ENCODE data around the gene IRF7. TPM values are rescaled to one million over a fixed set of nuclear protein-coding genes. Genes with fewer than 3 reads are reported as not detected.

IRF7 gene
- total and polyA plus RNA-seq, 2 experiments from 2014 or later, result 5.1 to 11.8 TPM

GRCh38 chr11:565921-566509 is 49.7 kb downstream of the IRF7 start:
- in situ Hi-C loops (cut with MboI), result no loop called here
- 88% methylated on average over 12 of the region's 12 CpGs for WGBS, 2 experiments (ENCODE audit: low coverage in 1 of 2, low lambda C conversion rate in 2 of 2, missing lambda C conversion rate in 2 of 2)
- Histone ChIP-seq H3K9me3 (ENCODE audit: low read depth) (no peaks in the 10 kb centered on the region), H4K20me1 (ENCODE audit: insufficient read depth) (no peaks in the 10 kb centered on the region), H3K4me3 (no peak overlapping the region), H3K36me3 (ENCODE audit: low read depth) (peaks cover 8% of the 10 kb centered on the region), H3K27ac (no peak overlapping the region), H3K79me2 (ENCODE audit: insufficient read depth) (peaks cover 23% of the 10 kb centered on the region), H3K4me2 (ENCODE audit: unreplicated experiment) (no peak overlapping the region), H3K27me3 (replicated peaks; ENCODE audit: insufficient read depth) (no peaks in the 10 kb centered on the region), H3K9ac (no peak overlapping the region), H3K4me1 (ENCODE audit: insufficient read depth) (peaks cover 9% of the 10 kb centered on the region; the same call in 1 of the 2 replicates), H2AFZ (no peak overlapping the region), H3F3A (ENCODE audit: insufficient read depth) (no peaks in the 10 kb centered on the region), H3K9me2 (ENCODE audit: insufficient read depth) (no peaks in the 10 kb centered on the region)
- TF ChIP-seq EZH2 (IDR thresholded peaks at IDR 0.05; ENCODE audit: insufficient read depth, poor library complexity, severe bottlenecking), result no peak
- no peak for DNase-seq

GRCh38 chr11:563812-564578 is 51.8 kb downstream of the IRF7 start:
- H2AFZ ChIP-seq, result no peak overlapping the region
- in situ Hi-C loops (cut with MboI), result no loop called here
- no peaks in the 10 kb centered on the region for H3F3A ChIP-seq (ENCODE audit: insufficient read depth)
- DNase-seq, result no peak
- no peak overlapping the region for H3K27ac ChIP-seq
- H3K9me3 ChIP-seq (ENCODE audit: low read depth), result no peaks in the 10 kb centered on the region
- no peaks in the 10 kb centered on the region for H4K20me1 ChIP-seq (ENCODE audit: insufficient read depth)
- no peak overlapping the region for H3K4me2 ChIP-seq (ENCODE audit: unreplicated experiment)
- no peak for TF ChIP-seq EZH2 (IDR thresholded peaks at IDR 0.05; ENCODE audit: insufficient read depth, poor library complexity, severe bottlenecking)
- no peaks in the 10 kb centered on the region for H3K9me2 ChIP-seq (ENCODE audit: insufficient read depth)
- H3K79me2 ChIP-seq (ENCODE audit: insufficient read depth), result peaks cover 23% of the 10 kb centered on the region
- WGBS, 2 experiments (ENCODE audit: low coverage in 1 of 2, low lambda C conversion rate in 2 of 2, missing lambda C conversion rate in 2 of 2), result 83% methylated on average over 12 of the region's 12 CpGs
- no peak overlapping the region for H3K9ac ChIP-seq
- no peak overlapping the region for H3K4me3 ChIP-seq
- H3K27me3 ChIP-seq (replicated peaks; ENCODE audit: insufficient read depth), result no peaks in the 10 kb centered on the region
- peaks cover 8% of the 10 kb centered on the region for H3K36me3 ChIP-seq (ENCODE audit: low read depth)
- peaks cover 9% of the 10 kb centered on the region; the same call in 1 of the 2 replicates for H3K4me1 ChIP-seq (ENCODE audit: insufficient read depth)

- Histone ChIP-seq H3K4me3 (no peak overlapping the region), H3K27me3 (replicated peaks; ENCODE audit: insufficient read depth) (no peaks in the 10 kb centered on the region), H3K36me3 (ENCODE audit: low read depth) (peaks cover 8% of the 10 kb centered on the region), H3K9me2 (ENCODE audit: insufficient read depth) (no peaks in the 10 kb centered on the region), H3K9me3 (ENCODE audit: low read depth) (no peaks in the 10 kb centered on the region), H3K4me2 (ENCODE audit: unreplicated experiment) (no peak overlapping the region), H3K4me1 (ENCODE audit: insufficient read depth) (peaks cover 9% of the 10 kb centered on the region; the same call in 1 of the 2 replicates), H4K20me1 (ENCODE audit: insufficient read depth) (no peaks in the 10 kb centered on the region), H3F3A (ENCODE audit: insufficient read depth) (no peaks in the 10 kb centered on the region), H3K9ac (no peak overlapping the region), H2AFZ (no peak overlapping the region), H3K27ac (no peak overlapping the region), H3K79me2 (ENCODE audit: insufficient read depth) (peaks cover 23% of the 10 kb centered on the region)
- in situ Hi-C loops (cut with MboI), result no loop called here
- no peak for TF ChIP-seq EZH2 (IDR thresholded peaks at IDR 0.05; ENCODE audit: insufficient read depth, poor library complexity, severe bottlenecking)
- no peak for TF ChIP-seq EZH2phosphoT487 (IDR thresholded peaks at IDR 0.05; ENCODE audit: insufficient read depth, low read depth)
- DNase-seq, result no peak
- WGBS, 2 experiments (ENCODE audit: low coverage in 1 of 2, low lambda C conversion rate in 2 of 2, missing lambda C conversion rate in 2 of 2), result 85 to 89% methylated on average over 17 to 18 of the region's 18 CpGs
Measured at GRCh38 chr11:563066-563811, 52.5 kb downstream of the IRF7 start.

MicroRNAs within 50 kb of the gene (microRNA counts, 767-probe panel; counts per million panel counts)
- microRNA hsa-miR-210, result 447 counts per million, percentile 86 among the panel's probes with 10 or more counts

Small RNA genes lying within 50 kb of the gene (microRNA-seq; reads per million reads assigned to microRNA genes)
- gene MIR210 (ENCODE audit: borderline number of aligned reads), result 2,132 reads per million, percentile 82 among the genes with 10 or more reads in this experiment

Small RNA genes lying within 50 kb of the gene (small RNA-seq; reads per million reads assigned to genes)
- gene MIR210 (ENCODE audit: low read depth, low replicate concordance), result 12.8 reads per million, percentile 86 among the genes with 10 or more reads in this experiment

Other genes with a start within 250 kb of the IRF7 start
- 16.5 and 24.7 TPM in 2 replicates for gene B4GALNT4, start 246.5 kb downstream of the IRF7 start, total RNA-seq (2014; rRNA removed; shearing (Covaris generic))
- 1.9 and 2.3 TPM in 2 replicates for gene B4GALNT4, start 246.5 kb downstream of the IRF7 start, polyA plus RNA-seq (2016; fragmentation: Nextera tagmentation; extraction: Ambion mirVana)
- 1.2 and 4.9 TPM in 2 replicates for gene PKP3, start 221.7 kb downstream of the IRF7 start, total RNA-seq (2014; rRNA removed; shearing (Covaris generic))
- gene PKP3, start 221.7 kb downstream of the IRF7 start, polyA plus RNA-seq (2016; fragmentation: Nextera tagmentation; extraction: Ambion mirVana), result 2.2 and 2.4 TPM in 2 replicates
- gene SIGIRR, start 201.0 kb downstream of the IRF7 start, total RNA-seq (2014; rRNA removed; shearing (Covaris generic)), result 17.7 and 28.3 TPM in 2 replicates
- 59.5 and 61.1 TPM in 2 replicates for gene SIGIRR, start 201.0 kb downstream of the IRF7 start, polyA plus RNA-seq (2016; fragmentation: Nextera tagmentation; extraction: Ambion mirVana)
- not detected in 2 replicates for gene ANO9, start 173.9 kb downstream of the IRF7 start, total RNA-seq (2014; rRNA removed; shearing (Covaris generic))
- gene ANO9, start 173.9 kb downstream of the IRF7 start, polyA plus RNA-seq (2016; fragmentation: Nextera tagmentation; extraction: Ambion mirVana), result not detected in 2 replicates
- 29.2 and 44.1 TPM in 2 replicates for gene PTDSS2, start 165.7 kb downstream of the IRF7 start, total RNA-seq (2014; rRNA removed; shearing (Covaris generic))
- 20.1 and 22.2 TPM in 2 replicates for gene PTDSS2, start 165.7 kb downstream of the IRF7 start, polyA plus RNA-seq (2016; fragmentation: Nextera tagmentation; extraction: Ambion mirVana)
- 680 and 751 TPM in 2 replicates for gene RNH1, start 108.7 kb downstream of the IRF7 start, total RNA-seq (2014; rRNA removed; shearing (Covaris generic))
- 623 and 664 TPM in 2 replicates for gene RNH1, start 108.7 kb downstream of the IRF7 start, polyA plus RNA-seq (2016; fragmentation: Nextera tagmentation; extraction: Ambion mirVana)
- gene HRAS, start 80.4 kb downstream of the IRF7 start, total RNA-seq (2014; rRNA removed; shearing (Covaris generic)), result 62.1 and 83.7 TPM in 2 replicates
- gene HRAS, start 80.4 kb downstream of the IRF7 start, polyA plus RNA-seq (2016; fragmentation: Nextera tagmentation; extraction: Ambion mirVana), result 76.9 and 85.3 TPM in 2 replicates
- gene LRRC56, start 78.4 kb downstream of the IRF7 start, total RNA-seq (2014; rRNA removed; shearing (Covaris generic)), result 1.3 TPM in 1 of 2 replicates, not detected in the other
- 0.72 and 0.86 TPM in 2 replicates for gene LRRC56, start 78.4 kb downstream of the IRF7 start, polyA plus RNA-seq (2016; fragmentation: Nextera tagmentation; extraction: Ambion mirVana)
- 0.22 and 2.3 TPM in 2 replicates for gene LMNTD2, start 55.2 kb downstream of the IRF7 start, total RNA-seq (2014; rRNA removed; shearing (Covaris generic))
- 0.35 and 0.36 TPM in 2 replicates for gene LMNTD2, start 55.2 kb downstream of the IRF7 start, polyA plus RNA-seq (2016; fragmentation: Nextera tagmentation; extraction: Ambion mirVana)
- 18.8 and 19.3 TPM in 2 replicates for gene RASSF7, start 55.0 kb downstream of the IRF7 start, total RNA-seq (2014; rRNA removed; shearing (Covaris generic))
- gene RASSF7, start 55.0 kb downstream of the IRF7 start, polyA plus RNA-seq (2016; fragmentation: Nextera tagmentation; extraction: Ambion mirVana), result 10.6 and 11.9 TPM in 2 replicates
- 27.7 and 30.5 TPM in 2 replicates for gene PHRF1, start 39.5 kb downstream of the IRF7 start, total RNA-seq (2014; rRNA removed; shearing (Covaris generic))
- gene PHRF1, start 39.5 kb downstream of the IRF7 start, polyA plus RNA-seq (2016; fragmentation: Nextera tagmentation; extraction: Ambion mirVana), result 10.9 and 11.0 TPM in 2 replicates
- not detected in 2 replicates for gene CDHR5, start 9.0 kb upstream of the IRF7 start, total RNA-seq (2014; rRNA removed; shearing (Covaris generic))
- gene CDHR5, start 9.0 kb upstream of the IRF7 start, polyA plus RNA-seq (2016; fragmentation: Nextera tagmentation; extraction: Ambion mirVana), result not detected in 2 replicates
- not detected in 2 replicates for gene SCT, start 11.2 kb upstream of the IRF7 start, total RNA-seq (2014; rRNA removed; shearing (Covaris generic))
- gene SCT, start 11.2 kb upstream of the IRF7 start, polyA plus RNA-seq (2016; fragmentation: Nextera tagmentation; extraction: Ambion mirVana), result not detected in 2 replicates
- gene DRD4, start 21.3 kb upstream of the IRF7 start, total RNA-seq (2014; rRNA removed; shearing (Covaris generic)), result not detected in 2 replicates
- gene DRD4, start 21.3 kb upstream of the IRF7 start, polyA plus RNA-seq (2016; fragmentation: Nextera tagmentation; extraction: Ambion mirVana), result not detected in 2 replicates
- gene DEAF1, start 79.3 kb upstream of the IRF7 start, total RNA-seq (2014; rRNA removed; shearing (Covaris generic)), result 31.6 and 38.5 TPM in 2 replicates
- 31.7 and 35.0 TPM in 2 replicates for gene DEAF1, start 79.3 kb upstream of the IRF7 start, polyA plus RNA-seq (2016; fragmentation: Nextera tagmentation; extraction: Ambion mirVana)
- 27.0 and 37.3 TPM in 2 replicates for gene TMEM80, start 79.9 kb upstream of the IRF7 start, total RNA-seq (2014; rRNA removed; shearing (Covaris generic))
- 47.9 and 50.1 TPM in 2 replicates for gene TMEM80, start 79.9 kb upstream of the IRF7 start, polyA plus RNA-seq (2016; fragmentation: Nextera tagmentation; extraction: Ambion mirVana)
- gene EPS8L2, start 90.3 kb upstream of the IRF7 start, total RNA-seq (2014; rRNA removed; shearing (Covaris generic)), result 58.3 and 59.7 TPM in 2 replicates
- gene EPS8L2, start 90.3 kb upstream of the IRF7 start, polyA plus RNA-seq (2016; fragmentation: Nextera tagmentation; extraction: Ambion mirVana), result 46.4 and 48.2 TPM in 2 replicates
- gene TALDO1, start 131.5 kb upstream of the IRF7 start, total RNA-seq (2014; rRNA removed; shearing (Covaris generic)), result 185 and 216 TPM in 2 replicates
- 313 and 318 TPM in 2 replicates for gene TALDO1, start 131.5 kb upstream of the IRF7 start, polyA plus RNA-seq (2016; fragmentation: Nextera tagmentation; extraction: Ambion mirVana)
- gene GATD1, start 161.5 kb upstream of the IRF7 start, total RNA-seq (2014; rRNA removed; shearing (Covaris generic)), result 38.3 and 45.0 TPM in 2 replicates
- gene GATD1, start 161.5 kb upstream of the IRF7 start, polyA plus RNA-seq (2016; fragmentation: Nextera tagmentation; extraction: Ambion mirVana), result 27.0 and 27.4 TPM in 2 replicates
- gene CEND1, start 174.1 kb upstream of the IRF7 start, total RNA-seq (2014; rRNA removed; shearing (Covaris generic)), result 2.1 and 2.8 TPM in 2 replicates
- 3.4 and 3.9 TPM in 2 replicates for gene CEND1, start 174.1 kb upstream of the IRF7 start, polyA plus RNA-seq (2016; fragmentation: Nextera tagmentation; extraction: Ambion mirVana)
- 10.5 and 13.9 TPM in 2 replicates for gene SLC25A22, start 182.3 kb upstream of the IRF7 start, total RNA-seq (2014; rRNA removed; shearing (Covaris generic))
- 18.7 and 19.4 TPM in 2 replicates for gene SLC25A22, start 182.3 kb upstream of the IRF7 start, polyA plus RNA-seq (2016; fragmentation: Nextera tagmentation; extraction: Ambion mirVana)
- 4.2 and 6.4 TPM in 2 replicates for gene PIDD1, start 189.3 kb upstream of the IRF7 start, total RNA-seq (2014; rRNA removed; shearing (Covaris generic))
- 7.3 and 8.5 TPM in 2 replicates for gene PIDD1, start 189.3 kb upstream of the IRF7 start, polyA plus RNA-seq (2016; fragmentation: Nextera tagmentation; extraction: Ambion mirVana)
- 162 and 263 TPM in 2 replicates for gene RPLP2, start 194.0 kb upstream of the IRF7 start, total RNA-seq (2014; rRNA removed; shearing (Covaris generic))
- 726 and 744 TPM in 2 replicates for gene RPLP2, start 194.0 kb upstream of the IRF7 start, polyA plus RNA-seq (2016; fragmentation: Nextera tagmentation; extraction: Ambion mirVana)
- 35.2 and 38.7 TPM in 2 replicates for gene PNPLA2, start 203.0 kb upstream of the IRF7 start, total RNA-seq (2014; rRNA removed; shearing (Covaris generic))
- 87.6 and 98.1 TPM in 2 replicates for gene PNPLA2, start 203.0 kb upstream of the IRF7 start, polyA plus RNA-seq (2016; fragmentation: Nextera tagmentation; extraction: Ambion mirVana)
- 0.38 and 2.3 TPM in 2 replicates for gene CRACR2B, start 212.0 kb upstream of the IRF7 start, total RNA-seq (2014; rRNA removed; shearing (Covaris generic))
- gene CRACR2B, start 212.0 kb upstream of the IRF7 start, polyA plus RNA-seq (2016; fragmentation: Nextera tagmentation; extraction: Ambion mirVana), result 1.2 and 2.0 TPM in 2 replicates
- 1,651 and 1,751 TPM in 2 replicates for gene CD151, start 217.0 kb upstream of the IRF7 start, total RNA-seq (2014; rRNA removed; shearing (Covaris generic))
- 796 and 807 TPM in 2 replicates for gene CD151, start 217.0 kb upstream of the IRF7 start, polyA plus RNA-seq (2016; fragmentation: Nextera tagmentation; extraction: Ambion mirVana)
- gene POLR2L, start 226.6 kb upstream of the IRF7 start, total RNA-seq (2014; rRNA removed; shearing (Covaris generic)), result 67.8 and 113 TPM in 2 replicates
- gene POLR2L, start 226.6 kb upstream of the IRF7 start, polyA plus RNA-seq (2016; fragmentation: Nextera tagmentation; extraction: Ambion mirVana), result 804 and 820 TPM in 2 replicates
- 340 and 393 TPM in 2 replicates for gene TSPAN4, start 226.9 kb upstream of the IRF7 start, total RNA-seq (2014; rRNA removed; shearing (Covaris generic))
- gene TSPAN4, start 226.9 kb upstream of the IRF7 start, polyA plus RNA-seq (2016; fragmentation: Nextera tagmentation; extraction: Ambion mirVana), result 343 and 344 TPM in 2 replicates

Measured in GM23248 (cell line).